ENCODE results near the gene ATP9B.

The ATP9B gene

DNA sequence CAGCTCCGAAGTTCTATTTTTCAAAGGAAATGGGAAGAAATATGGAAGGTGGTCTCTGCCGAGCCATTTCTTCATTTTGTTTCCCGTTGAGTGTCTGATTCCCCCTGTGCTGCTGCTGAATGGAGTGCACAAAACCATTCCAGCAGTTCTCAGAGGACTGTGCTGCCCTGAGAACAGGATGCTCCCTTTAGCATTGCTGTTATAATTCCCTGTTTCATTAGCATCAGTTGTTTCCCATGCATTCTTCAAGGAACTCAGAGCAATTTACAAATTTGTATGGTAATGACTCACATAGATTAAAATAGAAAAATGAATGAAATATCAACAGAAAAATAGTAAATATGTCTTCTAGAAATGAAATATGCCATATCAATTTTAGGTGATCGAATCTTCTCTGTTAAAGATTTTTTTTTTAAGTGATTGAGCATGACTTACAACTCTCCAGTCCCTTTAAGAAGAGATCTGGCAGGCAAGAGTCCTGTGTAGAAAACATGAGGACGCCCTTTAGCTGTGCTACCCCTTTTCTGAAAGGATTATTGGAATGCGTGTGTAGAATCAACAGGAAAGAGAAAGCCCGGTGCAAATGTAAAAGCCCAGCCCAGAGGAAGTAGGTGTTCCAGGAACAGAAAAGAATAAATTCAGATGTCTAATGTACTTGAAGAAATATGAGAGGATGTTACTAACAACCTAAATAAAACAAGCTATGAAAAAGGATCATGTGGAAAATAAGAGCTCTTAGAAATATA, 118.5 kb downstream of the ATP9B start:
- no peaks in the 10 kb centered on the region for H3K27me3 ChIP-seq
- 0 out of 22 replicates have a peak, but pooled peaks cover 0 to 4% (median 0%) of the 10 kb centered on the region in 11 experiments for H4K20me1 ChIP-seq
- no peak overlapping the region for H3K27ac ChIP-seq
- H3K4me2 ChIP-seq, result no peak overlapping the region
- no peak overlapping the region for H3K9ac ChIP-seq
- TF ChIP-seq Cebpa-rat (IDR thresholded peaks at IDR 0.05), result no peak
- H3K4me3 ChIP-seq, result no peak overlapping the region
- H3K4me1 ChIP-seq, result no peaks in the 10 kb centered on the region
- H3K9me3 ChIP-seq (replicated peaks in 1 of 11), result no peaks in the 10 kb centered on the region
- H3K36me3 ChIP-seq, result peaks cover 3 to 45% (median 19%) of the 10 kb centered on the region in 11 experiments; a peak in 19 of 22 replicates

DNA sequence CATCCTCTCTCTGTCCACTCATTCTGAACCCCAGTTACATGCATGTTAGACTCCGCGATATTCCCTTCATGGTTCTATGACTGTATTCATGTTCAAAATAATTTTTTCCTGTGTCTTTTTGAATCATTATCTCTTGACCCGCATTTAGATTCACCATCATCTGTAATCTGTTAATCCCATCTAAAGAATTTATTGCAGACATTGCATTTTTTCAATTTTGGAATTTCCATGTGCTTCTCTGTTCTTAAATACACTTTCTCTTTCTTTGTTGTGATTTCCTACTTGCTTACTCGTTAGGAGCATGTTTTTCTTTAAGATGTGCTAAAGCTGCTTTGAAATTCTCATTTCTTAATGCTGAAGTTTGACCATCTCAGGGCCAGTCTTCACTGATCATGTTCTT, 122.2 kb downstream of the ATP9B start:
- peaks cover 24 to 71% (median 35%) of the 10 kb centered on the region in 11 experiments for H3K36me3 ChIP-seq
- H3K4me1 ChIP-seq, result no peaks in the 10 kb centered on the region
- H3K9ac ChIP-seq, result no peak overlapping the region
- no peak overlapping the region for H3K4me3 ChIP-seq
- H4K20me1 ChIP-seq, result 0 out of 22 replicates have a peak, but pooled peaks cover 0 to 4% (median 0%) of the 10 kb centered on the region in 11 experiments
- no peaks in the 10 kb centered on the region for H3K27me3 ChIP-seq
- TF ChIP-seq Cebpa-rat (IDR thresholded peaks at IDR 0.05), result no peak
- no peaks in the 10 kb centered on the region for H3K9me3 ChIP-seq (replicated peaks in 1 of 11)
- no peak overlapping the region for H3K4me2 ChIP-seq
- H3K27ac ChIP-seq, result no peak overlapping the region

DNA sequence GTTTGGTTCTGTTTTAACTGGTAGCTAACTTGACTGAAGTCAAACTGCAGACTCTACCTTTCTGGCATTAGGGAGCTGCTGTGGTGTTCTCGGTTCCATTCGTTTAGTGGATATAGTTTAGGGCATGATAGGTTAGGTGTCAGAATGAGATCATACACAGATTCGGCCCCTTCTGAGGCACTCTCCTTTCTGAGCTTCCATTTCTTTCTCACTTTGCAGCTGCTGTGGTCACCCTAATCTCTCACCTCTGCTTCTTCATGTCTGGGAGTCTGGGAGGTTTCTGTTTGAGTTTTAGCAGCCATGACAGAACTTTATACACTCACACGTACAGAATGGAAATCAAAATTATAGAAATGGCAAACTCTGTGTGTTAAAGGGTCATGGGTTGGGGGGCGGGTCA, 122.8 kb downstream of the ATP9B start:
- H3K36me3 ChIP-seq, result peaks cover 24 to 69% (median 33%) of the 10 kb centered on the region in 11 experiments
- no peak overlapping the region for H3K4me3 ChIP-seq
- 0 out of 22 replicates have a peak, but pooled peaks cover 0 to 4% (median 0%) of the 10 kb centered on the region in 11 experiments for H4K20me1 ChIP-seq
- no peak overlapping the region for H3K9ac ChIP-seq
- no peak overlapping the region for H3K27ac ChIP-seq
- H3K4me1 ChIP-seq, result no peaks in the 10 kb centered on the region
- TF ChIP-seq Cebpa-rat (IDR thresholded peaks at IDR 0.05), result no peak
- no peaks in the 10 kb centered on the region for H3K9me3 ChIP-seq (replicated peaks in 1 of 11)
- H3K4me2 ChIP-seq, result no peak overlapping the region
- H3K27me3 ChIP-seq, result no peaks in the 10 kb centered on the region

DNA sequence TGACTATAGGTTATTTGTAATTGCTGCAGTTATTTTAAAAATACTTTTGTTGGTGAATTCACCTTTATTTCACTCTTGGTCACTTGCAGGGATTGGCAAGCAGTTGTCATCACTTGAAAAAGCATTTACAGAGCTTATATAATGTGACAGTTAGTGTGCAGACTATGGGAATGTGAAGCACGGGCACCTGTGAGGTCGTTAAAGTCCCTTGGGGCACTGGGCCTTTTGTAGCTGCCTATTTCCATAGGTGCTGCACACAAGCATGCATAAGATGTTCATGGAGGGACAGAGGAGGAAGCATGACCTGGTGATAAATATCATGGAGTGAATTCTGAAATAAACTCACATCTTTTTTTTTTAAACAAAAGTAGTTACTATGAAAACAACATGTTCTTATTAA, 124.6 kb downstream of the ATP9B start:
- Histone ChIP-seq H3K9me3 (replicated peaks in 1 of 11) (no peaks in the 10 kb centered on the region), H3K27ac (no peak overlapping the region), H3K36me3 (peaks cover 19 to 68% (median 30%) of the 10 kb centered on the region in 11 experiments), H3K4me3 (no peak overlapping the region), H3K4me1 (no peaks in the 10 kb centered on the region), H4K20me1 (no peaks in the 10 kb centered on the region), H3K27me3 (no peaks in the 10 kb centered on the region), H3K4me2 (no peak overlapping the region), H3K9ac (no peak overlapping the region)
- no peak for TF ChIP-seq Cebpa-rat (IDR thresholded peaks at IDR 0.05)

DNA sequence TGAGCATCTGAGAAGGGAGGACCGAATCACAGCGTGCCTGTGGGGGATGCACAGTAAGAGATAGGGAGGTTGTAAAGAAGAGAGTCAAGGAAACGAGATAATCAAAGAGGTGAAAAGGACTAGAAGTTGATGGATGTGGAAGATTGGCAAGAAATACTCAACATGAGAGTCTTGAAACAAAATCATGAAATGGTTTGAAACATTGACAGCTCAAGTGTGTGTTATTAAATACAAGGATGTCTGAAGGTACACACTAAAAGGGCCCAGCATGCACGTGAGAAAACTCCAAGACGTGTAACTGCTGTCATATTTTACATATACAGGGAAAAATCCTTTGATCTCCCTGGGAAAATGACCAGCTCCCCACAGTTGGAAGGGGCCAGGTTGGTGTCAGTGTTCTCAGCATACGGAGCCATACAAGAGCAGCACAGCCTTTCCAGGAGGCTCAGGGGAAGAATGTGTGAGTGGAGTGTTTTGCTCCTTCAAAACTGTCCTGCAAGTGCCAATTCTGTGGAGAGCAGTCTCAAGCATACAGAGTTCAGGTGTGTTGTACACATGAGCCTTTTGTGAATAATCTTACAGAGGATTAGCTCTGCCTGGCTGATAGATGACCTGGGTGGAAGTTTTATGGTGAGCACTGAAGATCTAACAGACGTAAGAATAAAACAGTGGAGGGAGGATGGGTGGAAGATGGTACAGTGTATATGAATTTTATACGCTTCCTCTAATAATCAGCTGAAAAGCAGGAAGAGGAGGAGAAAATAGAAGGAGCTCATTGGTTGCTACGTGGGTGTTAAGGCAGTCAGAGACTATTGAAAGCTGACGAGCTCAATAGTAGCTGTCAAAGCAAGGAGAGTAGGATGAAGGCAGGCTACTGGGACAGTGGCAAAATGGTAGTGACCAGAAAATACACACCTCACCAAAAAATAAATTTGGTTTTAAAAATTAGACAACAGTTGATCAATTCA, 126.8 kb downstream of the ATP9B start:
- no peak overlapping the region for H3K27ac ChIP-seq
- no peaks in the 10 kb centered on the region for H3K27me3 ChIP-seq
- no peaks in the 10 kb centered on the region for H4K20me1 ChIP-seq
- no peaks in the 10 kb centered on the region for H3K9me3 ChIP-seq (replicated peaks in 1 of 11)
- H3K4me2 ChIP-seq, result no peak overlapping the region
- H3K4me1 ChIP-seq, result no peaks in the 10 kb centered on the region
- H3K36me3 ChIP-seq, result peaks cover 17 to 59% (median 23%) of the 10 kb centered on the region in 11 experiments; a peak in 21 of 22 replicates
- H3K9ac ChIP-seq, result no peak overlapping the region
- H3K4me3 ChIP-seq, result no peak overlapping the region
- no peak for TF ChIP-seq Cebpa-rat (IDR thresholded peaks at IDR 0.05)

DNA sequence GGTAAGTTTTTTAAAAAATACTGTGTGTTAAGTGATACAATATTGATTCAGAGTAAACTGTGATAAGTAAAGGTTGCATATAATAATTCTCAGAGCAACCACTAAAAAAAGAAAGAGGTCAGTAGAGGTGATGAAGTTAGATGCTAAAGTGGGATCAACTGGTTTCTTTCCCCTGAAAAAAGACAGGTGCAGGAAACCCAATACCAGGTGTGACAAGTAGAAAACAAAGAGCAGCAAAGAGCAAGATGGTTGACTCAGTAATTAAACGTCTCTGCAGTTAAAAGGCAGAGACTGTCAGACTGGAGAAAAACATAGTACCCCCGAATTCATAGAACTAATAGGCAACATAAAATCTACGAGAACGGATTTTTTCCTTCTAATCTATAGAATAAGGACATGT, 128.3 kb downstream of the ATP9B start:
- Histone ChIP-seq H3K36me3 (peaks cover 17 to 54% (median 22%) of the 10 kb centered on the region in 11 experiments; a peak in 21 of 22 replicates), H3K9ac (no peak overlapping the region), H3K9me3 (replicated peaks in 1 of 11) (no peaks in the 10 kb centered on the region), H3K4me3 (no peak overlapping the region), H3K27ac (no peak overlapping the region), H3K4me2 (no peak overlapping the region), H3K4me1 (no peaks in the 10 kb centered on the region), H4K20me1 (no peaks in the 10 kb centered on the region; a peak in 1 of 22 replicates), H3K27me3 (no peaks in the 10 kb centered on the region)
- no peak for TF ChIP-seq Cebpa-rat (IDR thresholded peaks at IDR 0.05)

DNA sequence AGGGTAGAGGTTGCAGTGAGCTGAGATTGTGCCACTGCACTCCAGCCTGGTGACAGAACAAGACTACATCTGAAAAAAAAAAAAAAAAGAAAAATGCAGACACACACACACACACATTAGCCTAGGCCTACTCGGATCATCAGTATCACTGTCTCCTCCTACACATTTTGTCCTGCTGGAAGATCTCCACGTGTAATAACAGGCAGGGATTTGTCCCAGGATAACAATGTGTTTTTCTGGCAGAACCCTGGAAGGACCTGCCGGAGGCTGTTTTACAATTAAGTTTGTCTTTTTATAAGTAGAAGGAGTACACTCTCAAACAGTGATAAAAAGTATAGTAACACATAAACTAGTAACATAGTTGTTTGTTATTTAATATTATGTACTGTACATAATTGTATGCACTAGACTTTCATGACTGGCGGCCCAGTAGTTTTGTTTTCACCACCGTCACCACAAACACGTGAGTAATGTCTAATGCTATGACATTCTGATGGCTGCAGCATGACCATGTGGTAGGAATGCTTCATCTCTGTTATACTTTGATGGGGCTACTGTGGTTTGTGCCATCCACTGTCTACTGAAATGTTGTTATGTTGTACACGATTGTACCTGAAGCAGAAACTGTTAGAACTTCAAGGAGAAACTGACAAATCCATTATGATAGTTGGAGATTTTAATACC, 130.6 kb downstream of the ATP9B start:
- H3K4me1 ChIP-seq, result no peaks in the 10 kb centered on the region
- H3K4me3 ChIP-seq, result no peak overlapping the region
- no peak overlapping the region for H3K4me2 ChIP-seq
- H4K20me1 ChIP-seq, result no peaks in the 10 kb centered on the region; a peak in 1 of 22 replicates
- no peak for TF ChIP-seq Cebpa-rat (IDR thresholded peaks at IDR 0.05)
- no peaks in the 10 kb centered on the region for H3K9me3 ChIP-seq (replicated peaks in 1 of 11)
- no peaks in the 10 kb centered on the region for H3K27me3 ChIP-seq
- H3K9ac ChIP-seq, result no peak overlapping the region
- no peak overlapping the region for H3K27ac ChIP-seq
- peaks cover 4 to 37% (median 9%) of the 10 kb centered on the region in 11 experiments; a peak in 19 of 22 replicates for H3K36me3 ChIP-seq

DNA sequence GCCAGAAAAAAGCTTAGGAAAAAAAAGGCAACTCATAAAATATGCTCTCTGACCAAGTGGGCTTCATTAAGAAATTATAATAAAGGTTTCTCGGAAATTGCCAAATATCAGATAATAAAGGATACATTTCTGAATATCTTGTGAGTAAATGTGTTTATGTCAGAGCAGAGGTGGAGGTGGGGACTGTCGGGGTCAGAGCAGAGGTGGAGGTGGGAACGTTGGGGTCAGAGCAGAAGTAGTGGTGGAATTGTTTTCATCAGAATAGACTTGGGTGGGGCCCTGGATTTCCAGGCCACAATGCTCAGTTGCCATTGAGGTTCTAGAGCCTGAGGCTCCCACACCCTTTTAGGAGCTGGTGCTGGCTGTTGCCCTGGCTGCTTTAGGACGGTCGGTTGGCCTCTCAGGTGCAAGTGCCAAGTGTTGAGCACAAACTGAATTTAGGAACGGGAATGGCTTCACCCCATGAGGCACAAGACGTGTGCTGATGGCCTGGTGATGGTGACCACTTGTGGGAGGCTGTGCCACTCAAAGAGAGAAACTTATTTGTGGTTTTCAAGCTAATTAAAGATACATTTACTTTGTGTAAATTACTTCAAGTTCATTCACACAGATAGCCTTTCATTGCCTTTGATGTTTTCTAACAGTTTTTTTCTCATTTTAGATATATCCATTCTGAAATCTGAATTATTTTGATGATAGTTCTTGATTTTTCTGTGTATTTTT, 131.5 kb downstream of the ATP9B start:
- H3K4me2 ChIP-seq, result no peak overlapping the region
- no peak overlapping the region for H3K27ac ChIP-seq
- no peaks in the 10 kb centered on the region; a peak in 1 of 22 replicates for H4K20me1 ChIP-seq
- no peaks in the 10 kb centered on the region for H3K27me3 ChIP-seq
- peaks cover 0 to 35% (median 4%) of the 10 kb centered on the region in 11 experiments; a peak in 9 of 22 replicates for H3K36me3 ChIP-seq
- no peak overlapping the region for H3K4me3 ChIP-seq
- H3K9ac ChIP-seq, result no peak overlapping the region
- H3K4me1 ChIP-seq, result no peaks in the 10 kb centered on the region
- H3K9me3 ChIP-seq (replicated peaks in 1 of 11), result no peaks in the 10 kb centered on the region
- no peak for TF ChIP-seq Cebpa-rat (IDR thresholded peaks at IDR 0.05)
